Islet precursor cell (in vitro differentiated cells): ENCODE data around the gene SCAF8.

Source experiments
- DNase-seq: peaks from one replicate; pipeline ENCODE4 v3.0.0-alpha.2; 2018

SCAF8 gene

DNA sequence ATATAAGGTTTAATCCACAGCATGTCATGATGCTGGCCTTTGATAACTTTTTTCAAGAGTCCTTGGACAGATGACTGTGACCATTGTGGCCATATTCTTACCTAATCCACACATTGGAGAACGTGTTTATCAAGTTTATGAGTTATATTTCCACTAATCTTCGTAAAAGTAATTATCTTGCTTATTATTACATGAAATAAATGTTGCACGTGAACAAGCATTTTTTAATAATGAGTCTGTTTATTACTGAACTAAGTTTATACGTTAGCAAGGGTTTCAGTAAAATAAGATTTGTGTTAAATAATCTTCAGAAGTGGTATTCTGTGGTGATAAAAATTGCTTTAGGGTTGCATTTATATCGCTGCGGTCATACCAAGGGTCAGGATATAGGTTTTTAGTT, 107.1 kb downstream of the SCAF8 start:
- no peak for DNase-seq

- no peak for DNase-seq
These were observed 107.9 kb downstream of the SCAF8 start for GRCh38 chr6:154841109-154841508.

DNA sequence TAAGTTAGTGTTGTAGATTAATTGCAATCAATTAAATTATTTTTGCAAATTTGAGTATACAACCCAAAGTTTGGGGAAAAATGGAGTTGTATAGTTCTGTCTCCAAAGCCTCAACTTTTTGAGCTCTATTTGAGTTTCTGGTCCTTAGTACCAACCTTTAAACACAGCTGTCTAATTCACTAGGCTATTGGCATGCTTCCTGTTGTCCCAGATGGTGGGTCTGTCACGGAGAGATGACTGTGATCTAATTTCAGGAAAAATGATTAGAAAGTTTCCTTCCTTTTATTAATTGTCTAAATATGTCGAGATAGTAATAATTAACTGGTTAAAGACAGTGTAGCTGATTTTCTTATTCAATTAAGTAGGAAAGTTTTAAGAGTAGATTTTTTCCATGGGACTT, 109.6 kb downstream of the SCAF8 start:
- no peak for DNase-seq

DNA sequence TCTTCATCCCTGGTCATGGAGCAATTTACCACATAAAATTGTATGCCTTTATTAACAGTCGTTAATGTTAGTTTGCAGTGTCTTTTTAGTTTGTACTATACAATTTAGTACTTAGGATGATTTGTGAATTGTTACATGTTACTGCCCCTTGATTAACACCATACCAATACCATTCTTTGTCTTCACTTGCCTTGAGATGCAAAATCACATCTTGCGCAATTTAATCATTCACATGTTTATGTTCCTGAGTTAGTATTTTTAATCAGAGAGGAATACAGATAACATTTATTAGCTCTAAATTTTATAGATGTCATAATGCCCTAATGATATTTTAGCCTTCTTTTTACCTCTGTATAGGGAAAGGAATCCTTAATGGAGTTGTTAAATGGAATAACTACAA, 114.1 kb downstream of the SCAF8 start:
- DNase-seq, result no peak

GRCh38 chr6:154848580-154848979, 115.4 kb downstream of the SCAF8 start:
- DNase-seq, result no peak

GRCh38 chr6:154849475-154849874, 116.3 kb downstream of the SCAF8 start:
- DNase-seq, result no peak

- DNase-seq, result no peak
These were observed 119.5 kb downstream of the SCAF8 start for GRCh38 chr6:154852687-154853086.

- DNase-seq, result no peak
These were observed 124.3 kb downstream of the SCAF8 start for GRCh38 chr6:154857529-154857928.

DNA sequence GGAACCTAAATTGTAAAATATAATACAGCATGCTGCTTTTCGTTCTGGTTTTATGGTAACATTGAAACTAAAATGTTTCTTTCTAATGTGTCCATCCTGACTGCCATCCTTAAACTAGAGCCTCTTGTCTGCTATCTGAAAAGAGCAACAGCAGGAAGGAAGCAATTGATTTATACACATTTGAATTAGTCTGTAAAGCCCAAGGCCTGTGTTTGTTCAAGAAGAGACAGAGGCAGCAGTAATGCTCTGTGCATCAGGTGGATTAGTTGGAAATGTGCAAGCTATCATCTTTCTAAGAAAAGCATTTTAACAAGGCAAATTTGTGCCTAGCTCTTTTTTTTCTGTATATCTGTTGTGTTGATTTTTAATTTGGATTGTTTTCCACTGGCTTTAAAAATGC, 128.6 kb downstream of the SCAF8 start:
- no peak for DNase-seq

GRCh38 chr6:154862536-154862935, 129.3 kb downstream of the SCAF8 start:
- DNase-seq, result no peak

- no peak for DNase-seq
These were observed 130.8 kb downstream of the SCAF8 start for GRCh38 chr6:154864066-154864430.

DNA sequence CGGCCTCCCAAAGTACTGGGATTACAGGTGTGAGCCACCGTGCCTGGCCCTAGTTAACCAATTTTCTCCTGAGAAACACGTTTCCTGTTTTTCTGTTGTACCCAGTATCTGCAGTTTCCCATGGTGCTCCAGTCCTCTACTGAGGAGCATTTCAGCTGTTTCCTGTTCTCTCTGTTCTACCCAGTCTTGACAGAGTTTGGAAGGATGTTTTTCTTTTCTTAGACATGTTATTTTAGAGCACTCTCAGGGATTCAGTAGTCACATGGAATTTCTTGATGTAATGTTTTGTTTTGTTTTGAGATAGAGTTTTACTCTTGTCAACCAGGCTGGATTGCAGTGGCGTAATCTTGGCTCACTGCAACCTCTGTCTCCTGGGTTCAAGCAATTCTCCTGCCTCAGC, 132.1 kb downstream of the SCAF8 start:
- no peak for DNase-seq

GRCh38 chr6:154868143-154868594, 135.0 kb downstream of the SCAF8 start:
- DNase-seq, result no peak

DNA sequence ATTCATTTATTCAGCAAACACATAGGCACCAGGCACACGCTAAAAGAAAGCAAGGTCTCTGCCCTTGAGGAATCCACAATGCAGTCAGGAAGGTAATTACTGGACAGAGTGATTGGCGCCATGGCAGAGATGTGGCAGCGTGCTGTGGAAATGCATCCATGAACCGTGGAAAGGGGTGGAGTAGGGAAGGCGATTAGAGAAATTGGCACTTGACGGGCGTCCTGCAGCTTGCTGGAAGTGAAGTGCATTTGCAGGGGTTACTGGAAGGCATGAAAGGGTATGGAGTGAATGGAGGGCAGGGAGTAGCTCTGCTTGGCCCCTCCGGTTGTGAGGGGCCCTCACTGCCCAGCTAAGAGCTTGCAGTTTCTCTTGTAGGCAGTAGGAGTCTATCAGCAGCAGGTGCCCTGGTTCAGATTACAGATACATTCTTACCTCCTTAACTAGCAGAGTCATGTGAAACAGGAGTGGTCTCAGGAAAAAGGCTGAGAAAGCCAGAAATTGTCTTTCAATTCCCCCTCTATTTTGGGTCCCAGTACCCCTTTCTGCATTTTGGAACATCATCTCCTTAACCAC, 139.4 kb downstream of the SCAF8 start:
- DNase-seq, result no peak

DNA sequence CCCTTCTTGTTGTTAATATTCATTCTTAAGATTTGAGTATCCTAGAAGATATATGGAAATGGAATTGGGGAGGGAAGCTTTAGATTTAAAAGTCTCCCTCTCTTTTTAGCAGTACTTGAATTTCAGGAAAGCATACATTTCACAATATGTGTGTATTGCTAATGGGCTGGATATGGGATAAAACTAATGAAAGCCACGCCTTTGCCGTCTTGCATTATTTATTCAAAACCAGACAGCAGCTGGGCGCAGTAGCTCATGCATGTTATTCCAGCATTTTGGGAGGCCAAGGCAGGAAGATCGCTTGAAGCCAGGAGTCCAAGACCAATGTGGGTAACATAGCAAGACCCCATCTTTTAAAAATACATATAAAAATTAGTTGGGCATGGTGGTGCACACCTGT, 140.3 kb downstream of the SCAF8 start:
- no peak for DNase-seq

- DNase-seq, result peak; percentile 64
These were observed 141.8 kb downstream of the SCAF8 start for GRCh38 chr6:154874773-154875592.

DNA sequence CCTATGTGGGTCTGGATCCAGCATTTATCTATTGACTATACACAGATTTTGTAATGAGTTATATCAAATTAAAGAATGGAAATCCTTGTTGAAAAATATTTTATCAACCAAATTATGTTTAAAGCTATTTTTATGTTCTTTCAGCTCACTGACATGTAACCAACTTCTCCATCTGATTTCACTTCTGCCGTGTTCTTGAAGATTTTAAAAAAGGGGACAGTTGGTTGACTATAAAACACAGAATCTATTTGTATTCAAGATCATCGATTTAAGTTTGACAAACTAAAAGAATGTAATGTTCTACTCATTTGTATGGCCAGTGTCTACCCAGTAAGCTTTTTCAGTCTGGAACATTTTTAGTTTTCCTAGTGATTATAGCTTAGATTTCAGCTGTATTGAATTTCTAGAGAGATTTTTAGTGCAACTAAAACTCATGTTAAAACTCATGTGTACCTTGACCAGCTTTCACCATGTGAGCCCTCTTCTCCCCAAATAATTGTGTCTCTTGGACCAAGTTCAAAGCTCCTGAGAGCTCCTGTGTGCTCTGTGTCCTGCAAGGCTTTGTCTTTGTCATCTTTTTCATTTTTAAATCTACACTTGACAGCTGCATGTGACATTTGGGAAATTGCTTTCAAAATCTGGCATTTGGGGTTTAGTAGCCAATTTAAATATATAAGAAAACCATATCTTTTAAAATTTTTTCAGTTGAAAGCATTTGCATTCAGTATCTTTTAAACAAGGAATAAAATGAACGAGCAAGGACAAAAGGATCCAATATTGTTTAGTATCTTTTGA, 143.5 kb downstream of the SCAF8 start:
- no peak for DNase-seq

- DNase-seq, result no peak
These were observed 145.8 kb downstream of the SCAF8 start for GRCh38 chr6:154878871-154879491.

GRCh38 chr6:154882107-154882506, 148.9 kb downstream of the SCAF8 start:
- DNase-seq, result peak; percentile 66
